IMR-90 (cell line): Measurements from ENCODE around the gene CHN2. TPM values are rescaled to one million over a fixed set of nuclear protein-coding genes. Genes with fewer than 3 reads are reported as not detected.

Experiments used
- ATAC-seq: fragments of 200-7000 bp; cut with Tn5 transposase; 2 replicates; pipeline ENCODE4 v1.9.1; 2020; ENCODE audit warnings: low read depth, mild to moderate bottlenecking, moderate library complexity
- BruUV-seq: library from RNA; stranded (reverse); fragments of 400-500 nt; replicated peaks from 2 replicates; lab custom pipeline; 2021; lab: Mats Ljungman, UMichigan
- CTCF ChIA-PET: fragments of 300-600 bp; formaldehyde crosslinking; extraction: SDS; loops from one replicate; lab custom pipeline; 2021; ENCODE audit warnings: antibody characterized with exemption; lab: Yijun Ruan, JAX
- POLR2A ChIA-PET: fragments of 300-600 bp; sonication (Branson Sonifier 250); formaldehyde crosslinking; loops from one replicate; lab custom pipeline; 2022; ENCODE audit warnings: antibody characterized with exemption; ENCODE audit not compliant: unreplicated experiment; lab: Charles Lee
- DNase-seq: peaks from one replicate; pipeline ENCODE4 v3.0.0; 2013
- H2AFZ ChIP-seq: replicated peaks from 2 replicates; pipeline ENCODE3; 2013; ENCODE audit warnings: low read length, mild to moderate bottlenecking; ENCODE audit not compliant: poor library complexity
- H2AK5ac ChIP-seq: 2 replicates; pipeline ENCODE4 v1.6.1; 2013; ENCODE audit warnings: low read depth, low read length, inconsistent platforms
- H2AK9ac ChIP-seq: replicated peaks from 2 replicates; pipeline ENCODE3; 2013; ENCODE audit warnings: mild to moderate bottlenecking, low read depth, low read length, moderate library complexity; ENCODE audit not compliant: poor library complexity
- H2BK120ac ChIP-seq: 2 replicates; pipeline ENCODE4 v1.6.1; 2013; ENCODE audit warnings: low read depth, low read length, inconsistent platforms
- H2BK15ac ChIP-seq: 3 replicates; pipeline ENCODE4 v1.6.1; 2013; ENCODE audit warnings: low read depth, low read length, inconsistent platforms
- H2BK20ac ChIP-seq: 2 replicates; pipeline ENCODE4 v1.6.1; 2013; ENCODE audit warnings: low read depth, mild to moderate bottlenecking, inconsistent platforms, low read length, moderate library complexity
- H2BK5ac ChIP-seq: 2 replicates; pipeline ENCODE4 v1.6.1; 2013; ENCODE audit warnings: mild to moderate bottlenecking, low read depth, low read length, inconsistent platforms; ENCODE audit not compliant: poor library complexity, severe bottlenecking
- H3K14ac ChIP-seq: replicated peaks from 2 replicates; pipeline ENCODE4 v1.6.1; 2013; ENCODE audit warnings: low read depth, low read length, inconsistent platforms
- H3K18ac ChIP-seq: 2 replicates; pipeline ENCODE4 v1.6.1; 2013; ENCODE audit warnings: low read depth, low read length, control low read depth
- H3K23ac ChIP-seq: 2 replicates; pipeline ENCODE4 v1.6.1; 2013; ENCODE audit warnings: low read depth, low read length, inconsistent platforms
- H3K27ac ChIP-seq: 2 replicates; pipeline ENCODE4 v1.5.1; 2013; ENCODE audit warnings: mild to moderate bottlenecking, control low read depth, low read length; ENCODE audit not compliant: insufficient read depth
- H3K27me3 ChIP-seq: 2 replicates; pipeline ENCODE4 v1.6.1; 2013; ENCODE audit warnings: low read length; ENCODE audit not compliant: control insufficient read depth, insufficient read depth
- H3K36me3 ChIP-seq: 2 replicates; pipeline ENCODE4 v1.6.1; 2013; ENCODE audit warnings: low read length, mixed read lengths; ENCODE audit not compliant: control insufficient read depth, insufficient read depth
- H3K4ac ChIP-seq: 2 replicates; pipeline ENCODE4 v1.6.1; 2013; ENCODE audit warnings: low read depth, low read length, inconsistent platforms
- H3K4me1 ChIP-seq: 2 replicates; pipeline ENCODE4 v1.6.1; 2013; ENCODE audit warnings: low read length, mixed read lengths; ENCODE audit not compliant: control insufficient read depth, insufficient read depth
- H3K4me2 ChIP-seq: 2 replicates; pipeline ENCODE4 v1.6.1; 2013; ENCODE audit warnings: low read depth, mild to moderate bottlenecking, control low read depth, low read length, moderate library complexity
- H3K4me3 ChIP-seq: 2 replicates; pipeline ENCODE4 v1.5.1; 2013; ENCODE audit warnings: low read depth, mild to moderate bottlenecking, control low read depth, low read length, moderate library complexity; ENCODE audit not compliant: insufficient read depth
- H3K56ac ChIP-seq: 2 replicates; pipeline ENCODE4 v1.6.1; 2013; ENCODE audit warnings: low read length, inconsistent platforms; ENCODE audit not compliant: insufficient read depth; ENCODE audit errors: extremely low read depth
- H3K79me1 ChIP-seq, 2 experiments: 2 replicates each; pipeline ENCODE4 v1.6.1; 2013; ENCODE audit warnings: low read length in 2 of 2, inconsistent platforms in 1 of 2, low read depth in 1 of 2
- H3K9ac ChIP-seq: 2 replicates; pipeline ENCODE4 v1.6.1; 2013; ENCODE audit warnings: low read depth, low read length, control low read depth
- H3K9me1 ChIP-seq: 2 replicates; pipeline ENCODE4 v1.6.1; 2013; ENCODE audit warnings: low read length, inconsistent platforms; ENCODE audit not compliant: insufficient read depth
- H3K9me3 ChIP-seq: 2 replicates; pipeline ENCODE4 v1.6.1; 2013; ENCODE audit warnings: low read length; ENCODE audit not compliant: control insufficient read depth, insufficient read depth
- H4K20me1 ChIP-seq: 2 replicates; pipeline ENCODE4 v1.6.1; 2013; ENCODE audit warnings: low read length, inconsistent platforms; ENCODE audit not compliant: insufficient read depth
- H4K5ac ChIP-seq: 2 replicates; pipeline ENCODE4 v1.6.1; 2013; ENCODE audit warnings: mild to moderate bottlenecking, low read depth, low read length, control low read depth
- H4K8ac ChIP-seq, 2 experiments: 2 replicates each; pipeline ENCODE4 v1.6.1; 2013; ENCODE audit warnings: low read depth in 2 of 2, low read length in 2 of 2, control low read depth in 1 of 2, inconsistent platforms in 1 of 2
- H4K91ac ChIP-seq: 2 replicates; pipeline ENCODE4 v1.6.1; 2013; ENCODE audit warnings: low read depth, low read length, inconsistent platforms; ENCODE audit not compliant: insufficient read depth
- BHLHE40 ChIP-seq: fragments of 150-350 bp; IDR thresholded peaks from 2 replicates; pipeline ENCODE4 v1.6.1; 2016; ENCODE audit warnings: mild to moderate bottlenecking, low read depth, low read length
- CEBPB ChIP-seq: IDR thresholded peaks from 2 replicates; pipeline ENCODE4 v1.6.1; 2012; ENCODE audit warnings: low read depth, low read length, improper control_type of control experiment
- CHD1 ChIP-seq: IDR thresholded peaks from 2 replicates; pipeline ENCODE4 v1.6.1; 2012; ENCODE audit warnings: low read depth, low read length, improper control_type of control experiment
- CTCF ChIP-seq: conservative IDR thresholded peaks from 2 replicates; pipeline ENCODE4 v1.5.1; 2012; ENCODE audit warnings: mild to moderate bottlenecking, low read depth, low read length, improper control_type of control experiment
- ELK1 ChIP-seq: fragments of 150-350 bp; IDR thresholded peaks from 2 replicates; pipeline ENCODE4 v1.6.1; 2016; ENCODE audit warnings: low read depth, mild to moderate bottlenecking, low read length, moderate library complexity, borderline replicate concordance
- MAFK ChIP-seq: IDR thresholded peaks from 2 replicates; pipeline ENCODE4 v1.6.1; 2012; ENCODE audit warnings: low read depth, low read length, improper control_type of control experiment
- MAZ ChIP-seq: IDR thresholded peaks from 2 replicates; pipeline ENCODE4 v1.6.1; 2012; ENCODE audit warnings: low read depth, mild to moderate bottlenecking, low read length, improper control_type of control experiment, moderate library complexity, borderline replicate concordance
- MXI1 ChIP-seq: IDR thresholded peaks from 2 replicates; pipeline ENCODE4 v1.6.1; 2012; ENCODE audit warnings: low read depth, mild to moderate bottlenecking, low read length, moderate library complexity, borderline replicate concordance
- NFE2L2 ChIP-seq: fragments of 150-350 bp; IDR thresholded peaks from 2 replicates; pipeline ENCODE4 v1.6.1; 2016; ENCODE audit warnings: low read depth, mild to moderate bottlenecking, low read length
- POLR2A ChIP-seq: IDR thresholded peaks from 2 replicates; pipeline ENCODE4 v1.6.1; 2012; ENCODE audit warnings: mild to moderate bottlenecking, low read depth, low read length
- RAD21 ChIP-seq: IDR thresholded peaks from 2 replicates; pipeline ENCODE4 v1.6.1; 2012; ENCODE audit warnings: low read length, improper control_type of control experiment
- RCOR1 ChIP-seq: IDR thresholded peaks from 2 replicates; pipeline ENCODE4 v1.6.1; 2012; ENCODE audit warnings: mild to moderate bottlenecking, low read length, improper control_type of control experiment; ENCODE audit not compliant: insufficient replicate concordance
- RFX5 ChIP-seq: IDR thresholded peaks from 2 replicates; pipeline ENCODE4 v1.8.0; 2012; ENCODE audit warnings: low read depth, mild to moderate bottlenecking, low read length, moderate library complexity
- SMC3 ChIP-seq: fragments of 150-350 bp; IDR thresholded peaks from 2 replicates; pipeline ENCODE4 v1.6.1; 2016; ENCODE audit warnings: low read depth, mild to moderate bottlenecking, antibody characterized with exemption, low read length, moderate library complexity
- USF2 ChIP-seq: fragments of 150-350 bp; IDR thresholded peaks from 2 replicates; pipeline ENCODE4 v1.6.1; 2017; ENCODE audit warnings: mild to moderate bottlenecking, antibody characterized with exemption, low read length, low read depth
- WGBS, 2 experiments: methylation state at CpG; one replicate each; pipeline versions ENCODE4 v1.1.5 to v1.1.7; 2013; ENCODE audit warnings: missing lambda C conversion rate in 2 of 2; ENCODE audit not compliant: insufficient read length in 1 of 2; ENCODE audit errors: extremely low coverage in 2 of 2; 5-methylcytosine and 5-hydroxymethylcytosine counted together
- dilution Hi-C: fragments of 300-500 bp; cut with HindIII; formaldehyde crosslinking; loops from one replicate; pipeline ENCODE4 v1.14.3; 2018; ENCODE audit warnings: low sequenced_read_pairs; ENCODE audit not compliant: unreplicated experiment
- in situ Hi-C: fragments of 300-500 bp; cut with MboI; formaldehyde crosslinking; loops from 3 replicates; pipeline ENCODE4 v1.14.3; 2019; ENCODE audit warnings: low sequenced_read_pairs, inconsistent platforms, mixed read lengths
- intact Hi-C: fragments of 100-400 bp; cut with micrococcal nuclease; formaldehyde crosslinking; loops from 2 replicates; pipeline ENCODE4 v1.10.0; 2022
- polyA plus RNA-seq, 3 experiments: library from polyadenylated mRNA; depleted of rRNA; stranded (reverse); fragments of >200 nt; gene quantifications; 2 replicates each; pipeline ENCODE4 v1.2.3, GENCODE V29; 2012; ENCODE audit warnings: low replicate concordance in 1 of 3
- total RNA-seq: library from RNA; depleted of rRNA; stranded (reverse); fragments of >200 nt; gene quantifications from 2 replicates; pipeline ENCODE4 v1.2.3, GENCODE V29; 2012

CHN2 gene
- total and polyA plus RNA-seq, 2 of the 4 experiments (the other 2 are of a cell fraction), result not detected

- no TSS peak for BruUV-seq
- Histone ChIP-seq H2BK20ac (no peak overlapping the region), H3K9me3 (no peaks in the 10 kb centered on the region), H3K23ac (no peak overlapping the region), H3K27me3 (peaks cover 10% of the 10 kb centered on the region; the same call in 1 of the 2 replicates), H2BK5ac (no peak overlapping the region), H3K79me1 (no peaks in the 10 kb centered on the region), H3K4ac (no peak overlapping the region), H2AK9ac (no peak overlapping the region), H3K9me1 (no peaks in the 10 kb centered on the region), H4K91ac (no peak overlapping the region), H3K4me2 (no peak overlapping the region), H2AK5ac (no peak overlapping the region), H4K8ac (no peak overlapping the region), H3K9ac (no peak overlapping the region), H3K4me3 (no peak overlapping the region), H2BK120ac (no peak overlapping the region), H4K20me1 (no peaks in the 10 kb centered on the region), H2BK15ac (no peak overlapping the region), H3K27ac (no peak overlapping the region), H3K14ac (no peak overlapping the region), H3K18ac (no peak overlapping the region), H2AFZ (no peak overlapping the region), H3K4me1 (no peaks in the 10 kb centered on the region), H4K5ac (no peak overlapping the region), H3K56ac (no peak overlapping the region), H3K36me3 (no peaks in the 10 kb centered on the region)
- ATAC-seq (no peak), DNase-seq (no peak)
- POLR2A ChIA-PET, result no interaction called here
- dilution Hi-C loops (no loop called here), in situ Hi-C loops (no loop called here), intact Hi-C loops (loop anchor here (10.0 kb wide), 1 partner anchor 1499 kb away; no protein-coding TSS in a partner anchor)
- CTCF ChIA-PET, result no interaction called here
- 76% methylated on average over 4 of the region's 11 CpGs; no CpG with 5 or more reads in 1 of the 2 experiments for WGBS, 2 experiments
- TF ChIP-seq MAFK, result no peak
- no peak for TF ChIP-seq USF2
- TF ChIP-seq CTCF, result no peak
- TF ChIP-seq CEBPB, result no peak
- no peak for TF ChIP-seq ELK1
- TF ChIP-seq NFE2L2, result no peak
- no peak for TF ChIP-seq POLR2A
- no peak for TF ChIP-seq MAZ
- no peak for TF ChIP-seq CHD1
- TF ChIP-seq MXI1, result no peak
- no peak for TF ChIP-seq RAD21
- no peak for TF ChIP-seq RCOR1
- no peak for TF ChIP-seq SMC3
- TF ChIP-seq RFX5, result no peak
- TF ChIP-seq BHLHE40, result no peak
Observed at GRCh38 chr7:29483219-29484104, 288.9 kb downstream of the CHN2 start.
